GM23338 (cell line): ENCODE results near the gene DDX41. TPM values are rescaled to one million over a fixed set of nuclear protein-coding genes. Genes with fewer than 3 reads are reported as not detected.

Experiments used
- ATAC-seq: fragments of 200-7000 bp; cut with Tn5 transposase; 3 replicates; pipeline ENCODE4 v1.9.1; 2020
- DNase-seq: peaks from one replicate; pipeline ENCODE4 v3.0.0-alpha.2; 2015; ENCODE audit warnings: low spot score
- H2AFZ ChIP-seq: fragments of 200-600 bp; sonication (generic); 2 replicates; pipeline ENCODE4 v1.8.0; 2016; ENCODE audit warnings: antibody characterized with exemption, mild to moderate bottlenecking, moderate library complexity
- H3F3A ChIP-seq: fragments of 200-600 bp; sonication (generic); replicated peaks from 2 replicates; pipeline ENCODE4 v1.8.0; 2017; ENCODE audit warnings: antibody characterized with exemption, mixed run types, low read depth
- H3K27ac ChIP-seq: fragments of 200-600 bp; sonication (generic); 2 replicates; pipeline ENCODE4 v1.6.1; 2016; ENCODE audit warnings: low read depth
- H3K27me3 ChIP-seq: fragments of 200-600 bp; sonication (generic); 2 replicates; pipeline ENCODE4 v1.8.0; 2016; ENCODE audit warnings: mild to moderate bottlenecking, mixed run types, moderate library complexity; ENCODE audit not compliant: insufficient read depth
- H3K36me3 ChIP-seq: fragments of 200-600 bp; sonication (generic); 2 replicates; pipeline ENCODE4 v1.8.0; 2016; ENCODE audit warnings: mild to moderate bottlenecking; ENCODE audit not compliant: insufficient read depth
- H3K4me1 ChIP-seq: fragments of 200-600 bp; sonication (generic); 2 replicates; pipeline ENCODE4 v1.8.0; 2016; ENCODE audit warnings: mild to moderate bottlenecking, moderate library complexity; ENCODE audit not compliant: insufficient read depth
- H3K4me2 ChIP-seq: fragments of 200-600 bp; sonication (generic); 2 replicates; pipeline ENCODE4 v1.7.1; 2017; ENCODE audit warnings: mixed run types
- H3K4me3 ChIP-seq: fragments of 200-600 bp; sonication (generic); 2 replicates; pipeline ENCODE4 v1.6.1; 2016; ENCODE audit warnings: mixed run types
- H3K79me2 ChIP-seq: fragments of 200-600 bp; sonication (generic); replicated peaks from 2 replicates; pipeline ENCODE4 v1.8.0; 2017; ENCODE audit warnings: mild to moderate bottlenecking; ENCODE audit not compliant: insufficient read depth
- H3K9me2 ChIP-seq: fragments of 200-600 bp; sonication (generic); 2 replicates; pipeline ENCODE4 v1.8.0; 2017; ENCODE audit not compliant: insufficient read depth
- H4K20me1 ChIP-seq: fragments of 200-600 bp; sonication (generic); replicated peaks from 2 replicates; pipeline ENCODE4 v1.8.0; 2017; ENCODE audit warnings: mild to moderate bottlenecking; ENCODE audit not compliant: insufficient read depth
- H3K27ac Mint-ChIP-seq: 2 replicates; pipeline ENCODE4 v1.8.0; 2020; ENCODE audit warnings: inconsistent platforms, mild to moderate bottlenecking, moderate library complexity, mixed read lengths
- H3K27me3 Mint-ChIP-seq: 3 replicates; pipeline ENCODE4 v1.8.0; 2022; ENCODE audit warnings: low read depth, mild to moderate bottlenecking, moderate library complexity, mixed read lengths, inconsistent platforms; ENCODE audit not compliant: insufficient read depth, poor library complexity
- H3K36me3 Mint-ChIP-seq: 3 replicates; pipeline ENCODE4 v1.8.0; 2021; ENCODE audit warnings: low read depth, mild to moderate bottlenecking, inconsistent platforms, moderate library complexity, mixed read lengths
- H3K4me1 Mint-ChIP-seq: 3 replicates; pipeline ENCODE4 v1.8.0; 2020; ENCODE audit warnings: mild to moderate bottlenecking, inconsistent platforms, mixed read lengths
- H3K4me3 Mint-ChIP-seq: 3 replicates; pipeline ENCODE4 v1.8.0; 2021; ENCODE audit warnings: moderate library complexity, mild to moderate bottlenecking, inconsistent platforms, mixed read lengths
- H3K9me3 Mint-ChIP-seq: 3 replicates; pipeline ENCODE4 v1.8.0; 2020; ENCODE audit warnings: moderate library complexity, mild to moderate bottlenecking, inconsistent platforms, mixed read lengths
- CREB1 ChIP-seq: fragments of 250-450 bp; sonication (Bioruptor Pico); IDR thresholded peaks from 2 replicates; pipeline ENCODE4 v1.5.0; 2020; ENCODE audit warnings: low read depth, mild to moderate bottlenecking, moderate library complexity
- EZH2phosphoT487 ChIP-seq: fragments of 200-600 bp; sonication (generic); IDR thresholded peaks from one replicate; pipeline ENCODE4 v1.8.1; 2018; ENCODE audit warnings: antibody characterized with exemption; ENCODE audit not compliant: unreplicated experiment
- JUNB ChIP-seq: IDR thresholded peaks from one replicate; pipeline ENCODE4 v1.6.1; 2016; ENCODE audit warnings: antibody characterized with exemption; ENCODE audit not compliant: unreplicated experiment
- NANOG ChIP-seq: IDR thresholded peaks from 2 replicates; pipeline ENCODE4 v1.6.1; 2016; ENCODE audit warnings: antibody characterized with exemption, borderline replicate concordance
- POLR2AphosphoS5 ChIP-seq: IDR thresholded peaks from 2 replicates; pipeline ENCODE4 v1.6.1; 2016; ENCODE audit warnings: antibody characterized with exemption, low read depth
- ZNF114 ChIP-seq: fragments of 250-450 bp; sonication (Bioruptor Pico); IDR thresholded peaks from 2 replicates; pipeline ENCODE4 v1.5.0; 2020; ENCODE audit warnings: mild to moderate bottlenecking, moderate library complexity
- ZNF331 ChIP-seq: fragments of 250-450 bp; sonication (Bioruptor Pico); IDR thresholded peaks from 2 replicates; pipeline ENCODE4 v1.5.0; 2020; ENCODE audit warnings: low read depth, mild to moderate bottlenecking, moderate library complexity
- polyA plus RNA-seq: library from polyadenylated mRNA; unstranded; fragments of >200 nt; fragmentation: Nextera tagmentation; extraction: Ambion mirVana; gene quantifications from 2 replicates; pipeline ENCODE4 v1.2.1, GENCODE V29; 2016
- total RNA-seq: library from RNA; depleted of rRNA; stranded (reverse); fragments of >200 nt; shearing (Covaris generic); gene quantifications from 2 replicates; pipeline ENCODE4 v1.2.3, GENCODE V29; 2014
- TF ChIP-seq, protein P1 (sequence below): IDR thresholded peaks from 2 replicates; pipeline ENCODE4 v1.6.1; 2016; ENCODE audit warnings: antibody characterized with exemption
- TF ChIP-seq, protein P2 (sequence below), 2 experiments: fragments of 200-600 bp in 1 of 2; sonication (generic) in 1 of 2; conservative IDR thresholded peaks; 2 replicates each; pipeline versions ENCODE4 v1.5.1 to v1.6.1; 2016 to 2017; ENCODE audit warnings: antibody characterized with exemption in 2 of 2, low read depth in 2 of 2, mild to moderate bottlenecking in 2 of 2, moderate library complexity in 1 of 2
- TF ChIP-seq, protein P3 (sequence below): IDR thresholded peaks from one replicate; pipeline ENCODE4 v1.6.1; 2018; ENCODE audit warnings: antibody characterized with exemption; ENCODE audit not compliant: unreplicated experiment

DDX41 gene
- total and polyA plus RNA-seq, 2 experiments from 2014 or later: 67.1 to 139 TPM

DNA sequence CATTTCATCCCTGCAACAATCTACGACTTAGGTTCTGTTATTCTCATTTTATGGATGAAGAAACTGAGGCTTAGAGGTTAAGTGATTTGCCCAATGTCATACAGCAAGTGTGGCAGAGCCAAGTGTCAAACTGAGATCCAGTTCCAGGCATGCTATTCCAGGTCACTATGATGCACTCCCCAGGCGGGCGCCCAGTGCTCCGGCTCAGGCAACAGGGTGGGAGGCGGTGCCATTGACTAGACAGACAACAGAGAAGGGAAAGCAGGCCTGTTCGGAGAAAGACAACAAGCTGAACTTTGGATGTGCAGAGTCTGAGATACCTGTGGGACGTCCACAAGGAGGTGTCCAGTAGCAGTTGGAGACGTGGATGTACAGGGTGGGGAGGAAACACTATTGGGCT lies 10.8 kb upstream of the DDX41 start:
- no peaks in the 10 kb centered on the region for H3K9me3 Mint-ChIP-seq
- Histone ChIP-seq H3K9me2 (no peaks in the 10 kb centered on the region), H3K4me3 (no peak overlapping the region), H4K20me1 (peaks cover 8% of the 10 kb centered on the region), H3K27me3 (no peaks in the 10 kb centered on the region), H3K79me2 (no peaks in the 10 kb centered on the region), H3K27ac (no peak overlapping the region), H3K36me3 (peaks cover 14% of the 10 kb centered on the region; the same call in 1 of the 2 replicates), H3F3A (no peaks in the 10 kb centered on the region), H3K4me1 (no peaks in the 10 kb centered on the region), H3K4me2 (no peak overlapping the region), H2AFZ (no peak overlapping the region)
- ATAC-seq (no peak), DNase-seq (no peak)
- peaks cover 4% of the 10 kb centered on the region for H3K27me3 Mint-ChIP-seq
- H3K27ac Mint-ChIP-seq: no peak overlapping the region
- H3K36me3 Mint-ChIP-seq: peaks cover 28% of the 10 kb centered on the region
- no peak overlapping the region for H3K4me3 Mint-ChIP-seq
- H3K4me1 Mint-ChIP-seq: no peaks in the 10 kb centered on the region
- no peak for TF ChIP-seq POLR2AphosphoS5
- no peak for TF ChIP-seq EZH2phosphoT487
- TF ChIP-seq CREB1 (CRISPR knock-in tag): no peak
- TF ChIP-seq, protein P1, sequence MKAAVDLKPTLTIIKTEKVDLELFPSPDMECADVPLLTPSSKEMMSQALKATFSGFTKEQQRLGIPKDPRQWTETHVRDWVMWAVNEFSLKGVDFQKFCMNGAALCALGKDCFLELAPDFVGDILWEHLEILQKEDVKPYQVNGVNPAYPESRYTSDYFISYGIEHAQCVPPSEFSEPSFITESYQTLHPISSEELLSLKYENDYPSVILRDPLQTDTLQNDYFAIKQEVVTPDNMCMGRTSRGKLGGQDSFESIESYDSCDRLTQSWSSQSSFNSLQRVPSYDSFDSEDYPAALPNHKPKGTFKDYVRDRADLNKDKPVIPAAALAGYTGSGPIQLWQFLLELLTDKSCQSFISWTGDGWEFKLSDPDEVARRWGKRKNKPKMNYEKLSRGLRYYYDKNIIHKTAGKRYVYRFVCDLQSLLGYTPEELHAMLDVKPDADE: no peak
- TF ChIP-seq, protein P2, sequence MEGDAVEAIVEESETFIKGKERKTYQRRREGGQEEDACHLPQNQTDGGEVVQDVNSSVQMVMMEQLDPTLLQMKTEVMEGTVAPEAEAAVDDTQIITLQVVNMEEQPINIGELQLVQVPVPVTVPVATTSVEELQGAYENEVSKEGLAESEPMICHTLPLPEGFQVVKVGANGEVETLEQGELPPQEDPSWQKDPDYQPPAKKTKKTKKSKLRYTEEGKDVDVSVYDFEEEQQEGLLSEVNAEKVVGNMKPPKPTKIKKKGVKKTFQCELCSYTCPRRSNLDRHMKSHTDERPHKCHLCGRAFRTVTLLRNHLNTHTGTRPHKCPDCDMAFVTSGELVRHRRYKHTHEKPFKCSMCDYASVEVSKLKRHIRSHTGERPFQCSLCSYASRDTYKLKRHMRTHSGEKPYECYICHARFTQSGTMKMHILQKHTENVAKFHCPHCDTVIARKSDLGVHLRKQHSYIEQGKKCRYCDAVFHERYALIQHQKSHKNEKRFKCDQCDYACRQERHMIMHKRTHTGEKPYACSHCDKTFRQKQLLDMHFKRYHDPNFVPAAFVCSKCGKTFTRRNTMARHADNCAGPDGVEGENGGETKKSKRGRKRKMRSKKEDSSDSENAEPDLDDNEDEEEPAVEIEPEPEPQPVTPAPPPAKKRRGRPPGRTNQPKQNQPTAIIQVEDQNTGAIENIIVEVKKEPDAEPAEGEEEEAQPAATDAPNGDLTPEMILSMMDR (conservative IDR thresholded peaks at IDR 0.05; ENCODE audit: low read depth in 2 of 2): no peak
- no peak for TF ChIP-seq NANOG

DNA sequence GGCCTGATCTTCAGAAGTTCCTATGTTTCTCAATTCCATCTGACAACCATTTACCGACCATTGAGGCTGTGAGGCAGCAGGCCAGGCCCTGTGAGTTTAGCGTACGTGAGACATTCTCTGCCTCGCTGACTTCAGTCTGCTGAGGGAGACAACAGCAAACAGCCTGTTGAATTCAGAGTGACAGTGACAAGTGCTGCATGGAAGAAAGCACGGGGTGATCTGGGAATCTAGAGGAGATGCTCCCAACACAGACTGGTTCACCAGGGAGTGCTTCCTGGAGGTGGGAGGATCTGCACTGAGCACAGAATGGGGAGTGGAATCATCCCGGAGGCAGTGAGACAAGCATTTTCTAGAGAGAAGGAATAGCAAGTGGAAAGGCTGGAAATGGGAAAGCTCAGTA lies 10.0 kb upstream of the DDX41 start:
- Histone ChIP-seq H3K9me2 (no peaks in the 10 kb centered on the region), H3F3A (no peaks in the 10 kb centered on the region), H2AFZ (no peak overlapping the region), H3K27me3 (no peaks in the 10 kb centered on the region), H3K4me2 (no peak overlapping the region), H4K20me1 (peaks cover 12% of the 10 kb centered on the region), H3K4me1 (no peaks in the 10 kb centered on the region), H3K4me3 (no peak overlapping the region), H3K79me2 (no peaks in the 10 kb centered on the region), H3K36me3 (peaks cover 7% of the 10 kb centered on the region; the same call in 1 of the 2 replicates), H3K27ac (no peak overlapping the region)
- ATAC-seq (no peak), DNase-seq (no peak)
- peaks cover 30% of the 10 kb centered on the region for H3K36me3 Mint-ChIP-seq
- peaks cover 3% of the 10 kb centered on the region for H3K27me3 Mint-ChIP-seq
- no peak overlapping the region for H3K27ac Mint-ChIP-seq
- no peaks in the 10 kb centered on the region for H3K9me3 Mint-ChIP-seq
- no peak overlapping the region for H3K4me3 Mint-ChIP-seq
- no peaks in the 10 kb centered on the region for H3K4me1 Mint-ChIP-seq
- no peak for TF ChIP-seq ZNF331 (CRISPR knock-in tag)
- TF ChIP-seq ZNF114 (CRISPR knock-in tag): no peak
- TF ChIP-seq, protein P1: no peak
- no peak for TF ChIP-seq EZH2phosphoT487
- no peak for TF ChIP-seq JUNB
- TF ChIP-seq POLR2AphosphoS5: no peak
- TF ChIP-seq, protein P3, sequence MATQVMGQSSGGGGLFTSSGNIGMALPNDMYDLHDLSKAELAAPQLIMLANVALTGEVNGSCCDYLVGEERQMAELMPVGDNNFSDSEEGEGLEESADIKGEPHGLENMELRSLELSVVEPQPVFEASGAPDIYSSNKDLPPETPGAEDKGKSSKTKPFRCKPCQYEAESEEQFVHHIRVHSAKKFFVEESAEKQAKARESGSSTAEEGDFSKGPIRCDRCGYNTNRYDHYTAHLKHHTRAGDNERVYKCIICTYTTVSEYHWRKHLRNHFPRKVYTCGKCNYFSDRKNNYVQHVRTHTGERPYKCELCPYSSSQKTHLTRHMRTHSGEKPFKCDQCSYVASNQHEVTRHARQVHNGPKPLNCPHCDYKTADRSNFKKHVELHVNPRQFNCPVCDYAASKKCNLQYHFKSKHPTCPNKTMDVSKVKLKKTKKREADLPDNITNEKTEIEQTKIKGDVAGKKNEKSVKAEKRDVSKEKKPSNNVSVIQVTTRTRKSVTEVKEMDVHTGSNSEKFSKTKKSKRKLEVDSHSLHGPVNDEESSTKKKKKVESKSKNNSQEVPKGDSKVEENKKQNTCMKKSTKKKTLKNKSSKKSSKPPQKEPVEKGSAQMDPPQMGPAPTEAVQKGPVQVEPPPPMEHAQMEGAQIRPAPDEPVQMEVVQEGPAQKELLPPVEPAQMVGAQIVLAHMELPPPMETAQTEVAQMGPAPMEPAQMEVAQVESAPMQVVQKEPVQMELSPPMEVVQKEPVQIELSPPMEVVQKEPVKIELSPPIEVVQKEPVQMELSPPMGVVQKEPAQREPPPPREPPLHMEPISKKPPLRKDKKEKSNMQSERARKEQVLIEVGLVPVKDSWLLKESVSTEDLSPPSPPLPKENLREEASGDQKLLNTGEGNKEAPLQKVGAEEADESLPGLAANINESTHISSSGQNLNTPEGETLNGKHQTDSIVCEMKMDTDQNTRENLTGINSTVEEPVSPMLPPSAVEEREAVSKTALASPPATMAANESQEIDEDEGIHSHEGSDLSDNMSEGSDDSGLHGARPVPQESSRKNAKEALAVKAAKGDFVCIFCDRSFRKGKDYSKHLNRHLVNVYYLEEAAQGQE: no peak
- TF ChIP-seq NANOG: no peak
- TF ChIP-seq, protein P2 (conservative IDR thresholded peaks at IDR 0.05; ENCODE audit: low read depth in 2 of 2): no peak
- no peak for TF ChIP-seq CREB1 (CRISPR knock-in tag)
